GM12875 (cell line): ENCODE data around the gene SLC26A6.

Experiments
- H3K4me3 ChIP-seq: one replicate; pipeline ENCODE4 v1.5.1; 2011; ENCODE audit warnings: low read depth, low read length, control low read depth
- CTCF ChIP-seq: IDR thresholded peaks from 2 replicates; pipeline ENCODE4 v1.5.1; 2011; ENCODE audit warnings: low read depth, mild to moderate bottlenecking, control low read depth, inconsistent platforms, low read length, moderate library complexity, borderline replicate concordance; ENCODE audit not compliant: insufficient read depth

Gene SLC26A6

DNA sequence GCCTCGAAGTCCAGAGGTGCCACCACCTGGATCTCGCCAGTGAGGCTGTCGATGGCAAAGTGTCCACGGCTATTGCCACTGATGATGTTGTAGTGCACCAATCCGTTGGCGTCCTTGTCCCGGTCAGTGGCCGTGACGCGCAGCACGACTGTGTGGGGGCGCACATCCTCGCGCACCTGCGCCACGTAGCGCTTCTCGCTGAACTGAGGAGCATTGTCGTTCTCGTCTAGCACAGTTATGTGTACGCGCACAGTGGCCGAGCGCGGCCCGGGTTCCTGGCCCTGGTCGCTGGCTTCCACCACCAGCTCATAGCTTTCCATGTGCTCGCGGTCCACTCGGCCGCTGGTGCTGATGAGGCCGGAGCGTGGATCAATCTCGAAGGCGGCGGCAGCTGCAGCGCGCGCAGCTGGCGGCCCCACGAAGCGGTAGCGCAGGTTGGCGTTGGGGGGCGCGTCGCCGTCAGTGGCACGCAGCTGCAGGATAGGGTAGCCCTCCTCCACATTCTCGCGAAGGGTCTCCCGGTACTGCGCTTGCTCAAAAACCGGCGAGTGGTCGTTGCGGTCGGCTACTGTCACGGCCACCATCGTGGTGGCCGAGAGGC lies 25.6 kb upstream of the SLC26A6 start:
- no peak overlapping the region for H3K4me3 ChIP-seq
- no peak for TF ChIP-seq CTCF

- peak overlapping the region; percentile 58 for H3K4me3 ChIP-seq
- no peak for TF ChIP-seq CTCF
These were observed 21.6 kb upstream of the SLC26A6 start for GRCh38 chr3:48656841-48657281.

DNA sequence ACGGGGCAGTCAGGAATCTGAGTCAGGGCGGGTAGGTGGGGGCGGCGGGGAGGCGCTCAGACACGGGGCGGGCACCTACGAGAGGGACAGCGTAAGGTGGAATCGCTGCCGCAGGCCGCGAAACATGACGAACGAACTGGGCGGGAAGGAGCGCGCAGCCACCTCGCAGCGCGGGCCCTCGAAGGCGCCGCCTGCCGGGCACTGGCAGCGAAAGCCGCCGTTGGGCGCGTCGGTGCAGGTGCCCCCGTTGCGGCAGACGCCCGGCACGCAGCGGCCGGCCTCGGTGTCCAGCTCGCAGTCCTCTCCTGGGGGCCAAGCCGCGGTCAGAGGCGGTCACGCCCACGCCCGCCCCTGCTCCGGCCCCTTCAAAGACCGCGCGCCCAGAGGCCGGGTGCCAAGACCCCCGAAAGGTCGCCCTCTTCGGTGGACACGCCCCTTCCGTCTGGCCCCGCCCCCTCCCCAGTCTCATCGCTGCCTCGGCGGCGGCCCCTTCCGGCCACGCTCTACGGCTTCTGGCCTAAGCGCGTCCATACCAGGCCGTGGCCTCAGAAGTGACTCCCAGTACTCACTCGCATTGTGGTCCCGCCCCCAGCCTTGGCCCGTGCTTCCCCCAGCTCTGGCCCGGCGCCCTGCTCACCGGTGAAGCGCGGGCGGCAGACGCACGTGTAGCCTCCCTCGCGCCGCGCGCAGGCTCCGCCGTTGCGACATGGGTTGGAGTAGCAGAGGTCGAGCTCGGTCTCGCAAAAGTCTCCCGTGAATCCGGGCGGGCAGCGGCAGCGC lies 21.0 kb upstream of the SLC26A6 start:
- TF ChIP-seq CTCF: peak; percentile 87
- peak overlapping the region; percentile 58 for H3K4me3 ChIP-seq

DNA sequence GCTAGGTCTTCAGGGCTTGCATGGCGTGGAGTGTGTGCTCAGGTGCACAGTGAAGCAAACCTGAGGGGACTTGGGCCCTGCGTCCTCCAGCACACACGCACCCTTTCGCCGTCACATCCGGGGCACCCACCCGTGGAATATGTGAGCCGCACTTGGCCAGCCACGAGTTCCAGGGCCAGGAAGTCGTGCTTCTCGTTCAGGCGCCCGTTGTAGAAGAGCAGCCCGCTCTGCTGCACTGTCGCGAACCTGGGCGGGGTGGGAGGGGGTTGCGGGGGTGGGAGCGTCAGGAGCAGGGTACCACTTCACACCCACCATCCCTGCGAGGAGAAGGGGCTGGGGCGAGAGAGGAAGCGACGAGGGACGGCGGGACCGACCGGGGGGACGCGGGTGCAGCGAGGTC lies 20.3 kb upstream of the SLC26A6 start:
- H3K4me3 ChIP-seq: no peak overlapping the region

GRCh38 chr3:48655063-48655462 lies 19.8 kb upstream of the SLC26A6 start:
- H3K4me3 ChIP-seq: no peak overlapping the region

More for the DNA sequence above, 20.3 kb upstream of the SLC26A6 start:
- TF ChIP-seq CTCF: no peak

DNA sequence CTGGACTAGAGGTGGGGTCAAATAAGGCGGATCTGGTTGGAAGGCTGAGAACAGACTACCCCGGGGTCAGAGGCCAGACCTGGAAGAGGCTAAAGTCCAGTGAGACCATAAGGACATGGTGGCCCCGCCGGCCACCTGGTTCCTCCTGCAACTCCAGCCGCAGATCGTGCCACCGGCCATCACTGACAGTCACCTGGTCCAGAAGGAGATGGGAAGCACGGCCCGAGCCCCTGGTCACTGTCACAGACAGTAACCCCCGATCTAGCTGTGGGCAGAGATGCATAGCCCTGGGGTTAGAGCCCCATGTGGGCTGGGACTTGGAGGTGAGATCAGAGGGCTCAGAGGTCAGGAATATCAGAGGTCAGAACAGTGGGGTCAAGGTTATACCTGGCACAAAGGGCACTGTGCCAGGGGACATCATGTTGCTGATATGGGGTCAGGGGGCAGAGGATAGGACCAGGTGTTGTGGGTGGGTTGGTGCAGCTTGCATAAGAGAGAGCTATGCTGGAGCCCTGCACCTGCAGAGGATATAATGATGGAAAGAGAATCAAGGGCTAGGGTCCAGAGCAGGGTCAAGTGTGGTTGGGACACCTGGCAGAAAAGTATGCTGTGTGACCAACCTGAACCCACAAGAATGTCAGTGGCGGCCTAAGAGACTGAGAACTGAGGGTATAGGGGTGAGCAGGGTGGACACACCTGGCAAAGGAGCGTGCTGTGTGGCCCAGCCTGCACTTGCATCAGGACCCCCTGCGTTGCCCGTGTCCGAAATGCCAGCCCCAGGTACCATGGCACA lies 17.9 kb upstream of the SLC26A6 start:
- TF ChIP-seq CTCF: no peak
- H3K4me3 ChIP-seq: no peak overlapping the region

More at GRCh38 chr3:48655063-48655462, 19.8 kb upstream of the SLC26A6 start:
- TF ChIP-seq CTCF: no peak
